AG08396 (cell line): Measurements from ENCODE around the gene ACE2.
"Not testable (repeated sequence)": the region's sequence is repeated elsewhere in the genome, so short reads cannot be mapped to it uniquely, and the experiment has no call there.

Source experiments
- DNase-seq: peaks from one replicate; pipeline ENCODE4 v3.0.0; 2012; ENCODE audit warnings: low spot score, mixed read lengths

The ACE2 gene

DNA sequence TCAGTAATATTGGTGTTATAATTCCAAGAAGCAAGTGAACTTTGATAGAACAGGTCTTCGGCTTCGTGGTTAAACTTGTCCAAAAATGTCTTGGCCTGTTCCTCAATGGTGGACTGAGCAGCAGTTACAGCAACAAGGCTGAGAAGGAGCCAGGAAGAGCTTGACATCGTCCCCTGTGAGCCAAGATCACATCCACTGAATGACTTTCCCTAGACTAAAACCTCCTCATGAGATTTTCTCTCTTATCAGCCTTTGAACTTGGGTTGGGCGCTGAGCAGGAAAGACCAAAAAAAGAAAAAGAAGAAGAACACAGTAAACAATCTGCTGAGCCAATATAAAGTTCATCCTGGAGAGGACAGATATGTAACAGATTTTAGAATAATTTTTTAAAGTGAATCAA is at the start of gene ACE2:
Gene ACE2 (minus strand): TSS at position 216 of the 400 bp plus-strand sequence. CDS start 49 bp downstream, at position 167.
- DNase-seq, result no peak

GRCh38 chrX:15647510-15647909 is 46.8 kb upstream of the ACE2 start:
- not testable (repeated sequence) for DNase-seq

DNA sequence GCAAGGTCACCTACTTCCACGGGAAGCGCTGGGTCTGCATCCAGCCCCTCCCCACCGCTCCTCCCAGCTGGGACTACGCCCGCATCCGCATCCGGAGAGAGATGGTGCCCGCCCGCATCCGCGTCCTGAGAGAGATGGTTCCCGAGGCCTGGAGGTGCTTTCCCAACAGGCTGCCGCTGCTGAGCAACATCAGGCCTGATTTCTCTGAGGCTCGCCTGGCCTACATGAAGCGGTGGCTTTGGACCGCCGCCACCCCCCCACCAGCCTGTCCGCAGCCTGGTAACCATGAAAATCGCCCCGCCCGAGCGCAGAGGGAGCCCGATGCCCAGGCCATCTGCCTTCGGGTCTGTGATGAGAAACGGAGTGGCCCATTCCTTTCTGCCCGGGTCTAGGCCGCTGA is 45.8 kb upstream of the ACE2 start:
- DNase-seq, result no peak

- no peak for DNase-seq
These were observed 45.3 kb upstream of the ACE2 start for GRCh38 chrX:15646031-15646430.

DNA sequence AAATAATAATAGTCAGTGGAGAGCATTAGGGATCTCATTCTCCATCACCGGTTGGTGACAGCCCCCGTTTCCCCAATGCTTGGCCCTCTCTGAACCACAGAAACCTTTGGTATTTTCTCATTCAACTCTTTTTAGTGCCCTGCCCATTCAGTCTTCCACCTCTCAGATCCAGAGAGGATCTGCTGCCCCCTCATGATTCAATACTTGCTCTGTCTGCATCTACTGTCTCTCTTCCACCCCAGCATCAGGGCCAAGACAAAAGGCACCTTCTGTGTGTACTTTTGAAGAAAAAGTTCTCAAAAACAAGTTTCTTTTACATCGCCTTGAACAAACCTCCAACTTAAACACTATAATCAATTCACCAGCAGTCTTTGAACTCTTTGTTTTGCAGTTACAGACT is 44.5 kb upstream of the ACE2 start:
- no peak for DNase-seq

DNA sequence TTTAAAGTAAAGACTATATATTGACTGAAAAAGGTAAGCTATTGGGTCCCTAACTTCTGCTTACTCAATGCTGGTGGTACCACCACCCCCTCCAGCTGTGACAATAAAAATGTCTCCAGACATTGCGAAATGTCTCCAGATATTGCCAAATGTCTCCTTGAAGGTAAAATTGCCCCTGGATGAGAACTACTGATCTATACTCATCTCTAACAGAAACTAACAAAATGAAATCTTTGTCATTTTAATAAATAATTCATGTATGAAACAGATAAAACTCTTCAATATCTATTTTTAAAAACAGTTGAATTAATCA is 43.8 kb upstream of the ACE2 start:
- no peak for DNase-seq

- DNase-seq, result no peak
These were observed 43.2 kb upstream of the ACE2 start for GRCh38 chrX:15643786-15644559.

- no peak for DNase-seq
These were observed 30.9 kb upstream of the ACE2 start for GRCh38 chrX:15631637-15632036.

DNA sequence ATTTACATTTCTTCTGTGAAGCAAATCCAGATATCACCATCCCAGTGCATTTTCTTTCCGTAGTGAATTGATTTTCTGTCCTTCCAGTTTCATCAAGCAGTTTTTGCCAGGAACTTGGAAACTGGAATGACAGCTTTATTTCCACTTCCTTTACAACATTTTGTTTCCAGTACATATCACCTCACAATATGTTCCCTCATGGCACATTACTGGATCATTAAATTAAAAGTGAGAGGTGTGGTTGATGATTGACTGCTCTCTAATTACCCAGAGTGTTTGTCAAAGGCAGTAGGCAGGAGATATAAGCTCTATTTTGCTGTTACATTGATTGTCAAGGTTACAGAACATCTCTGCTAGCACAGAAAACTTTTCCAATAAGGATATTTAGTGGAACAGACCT is 22.3 kb upstream of the ACE2 start:
- no peak for DNase-seq

DNA sequence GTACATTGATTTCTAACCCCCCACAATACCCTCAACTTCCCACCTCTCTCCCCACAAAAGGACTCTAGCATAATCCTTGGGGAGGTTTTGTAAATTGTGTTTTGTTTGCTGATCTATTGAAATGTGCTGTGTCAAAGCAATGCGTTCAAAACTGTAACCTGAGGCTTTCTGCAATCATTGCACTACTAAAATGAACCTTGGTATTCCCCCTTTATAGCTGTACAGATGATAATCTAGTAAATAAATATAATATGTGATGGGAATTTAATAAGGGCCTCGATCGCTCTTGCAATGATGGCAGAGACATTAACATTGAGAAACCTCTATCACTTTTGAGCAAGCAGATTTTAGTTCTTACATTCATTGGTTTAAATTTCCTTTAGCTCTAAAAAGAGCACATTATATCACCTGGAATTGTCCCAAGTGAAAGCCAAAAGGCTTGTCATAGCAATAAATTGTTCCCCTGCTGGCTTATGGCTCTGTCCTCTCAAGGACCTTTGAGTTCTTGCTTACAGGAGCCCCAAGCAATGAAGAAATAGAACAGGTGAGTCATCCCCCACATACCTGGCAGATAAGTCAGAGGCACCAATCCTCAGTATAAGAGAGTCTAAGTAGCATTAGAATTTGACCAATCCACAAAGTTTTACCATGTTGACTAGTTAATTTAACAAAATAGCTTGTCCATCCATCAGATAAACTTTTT is 18.4 kb upstream of the ACE2 start:
- DNase-seq, result no peak

- DNase-seq, result no peak
These were observed 16.4 kb upstream of the ACE2 start for GRCh38 chrX:15617111-15617510.

DNA sequence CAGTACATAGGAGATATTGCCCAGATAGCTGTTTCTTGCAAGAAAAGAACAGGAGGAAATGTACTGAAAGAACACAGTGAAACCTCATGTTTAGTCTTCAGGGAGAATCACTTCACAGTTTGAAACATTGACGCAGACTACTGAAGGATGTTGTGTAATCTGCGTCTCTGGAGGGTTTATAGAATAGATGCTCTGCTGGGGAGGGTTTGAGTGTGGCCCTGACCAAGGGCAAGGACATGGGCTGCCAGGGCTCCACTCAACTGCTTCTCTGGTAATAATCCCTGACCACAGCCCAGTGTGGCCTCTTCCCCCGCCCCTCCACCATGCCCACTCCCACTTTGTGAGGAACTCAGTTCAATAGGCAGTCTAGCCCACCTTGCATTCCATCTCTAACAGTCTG is 15.8 kb upstream of the ACE2 start:
- no peak for DNase-seq

DNA sequence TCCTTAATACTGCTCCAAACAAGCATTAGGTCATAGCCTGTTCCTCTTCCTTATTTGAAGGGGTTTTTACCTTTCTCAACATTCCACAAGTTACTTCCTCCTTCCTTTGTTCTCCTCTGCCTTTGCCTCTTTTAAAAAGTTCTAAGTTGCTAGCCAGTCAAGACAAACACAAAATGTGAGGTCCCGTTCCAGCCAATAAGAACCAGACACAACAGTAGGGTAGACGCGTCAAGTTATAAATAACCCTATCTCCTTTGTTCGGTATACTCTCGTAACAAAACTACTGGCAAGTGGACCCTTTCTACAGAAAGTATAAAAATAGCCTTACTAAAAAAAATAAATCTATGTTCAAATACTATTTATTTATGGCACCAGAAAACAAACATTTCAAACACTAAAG is 6.3 kb upstream of the ACE2 start:
- DNase-seq, result no peak

- DNase-seq, result no peak
These were observed 5.4 kb upstream of the ACE2 start for GRCh38 chrX:15606136-15606535.

- DNase-seq, result no peak
These were observed 4.5 kb upstream of the ACE2 start for GRCh38 chrX:15605226-15605625.

DNA sequence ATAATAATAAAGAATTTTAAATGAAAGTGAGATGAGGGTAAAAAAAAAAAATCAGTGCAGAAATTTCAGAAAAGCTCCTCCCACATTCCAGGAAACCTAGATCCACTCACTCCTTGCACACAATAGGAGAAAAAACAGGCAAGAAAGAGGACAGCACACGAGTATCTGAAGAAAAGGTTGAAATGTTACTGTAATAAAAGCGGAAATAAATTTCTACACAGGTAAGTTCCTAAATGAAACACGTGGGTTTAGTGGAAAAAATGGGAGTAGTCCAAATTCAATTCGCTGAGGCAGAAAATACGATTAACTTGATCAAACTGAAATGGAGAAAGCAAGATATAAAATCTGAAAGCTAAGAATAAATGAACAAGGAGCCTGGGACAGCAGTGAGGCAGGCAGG is 2.0 kb upstream of the ACE2 start:
- no peak for DNase-seq

GRCh38 chrX:15601932-15602331 is 1.2 kb upstream of the ACE2 start:
- DNase-seq, result no peak

DNA sequence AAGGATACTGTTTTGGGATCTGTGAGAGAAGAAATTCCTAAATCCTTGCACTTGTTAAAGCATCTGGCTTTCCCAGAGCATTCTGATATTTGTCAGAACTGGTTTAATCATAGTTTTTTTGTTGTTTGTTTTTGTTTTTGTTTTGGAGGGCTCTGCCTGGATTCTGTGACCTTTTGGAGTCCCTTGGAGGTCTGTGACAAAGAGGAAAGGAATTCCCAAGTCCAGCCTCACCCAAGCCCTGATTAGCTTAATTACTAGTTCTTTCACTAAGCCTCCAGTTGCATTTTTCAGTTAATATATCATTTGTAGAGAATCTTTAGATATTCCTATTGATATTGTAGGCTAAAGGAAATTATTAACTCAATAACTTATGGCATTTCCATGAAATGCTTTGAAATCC is 711 bp downstream of the ACE2 start:
- DNase-seq, result no peak

DNA sequence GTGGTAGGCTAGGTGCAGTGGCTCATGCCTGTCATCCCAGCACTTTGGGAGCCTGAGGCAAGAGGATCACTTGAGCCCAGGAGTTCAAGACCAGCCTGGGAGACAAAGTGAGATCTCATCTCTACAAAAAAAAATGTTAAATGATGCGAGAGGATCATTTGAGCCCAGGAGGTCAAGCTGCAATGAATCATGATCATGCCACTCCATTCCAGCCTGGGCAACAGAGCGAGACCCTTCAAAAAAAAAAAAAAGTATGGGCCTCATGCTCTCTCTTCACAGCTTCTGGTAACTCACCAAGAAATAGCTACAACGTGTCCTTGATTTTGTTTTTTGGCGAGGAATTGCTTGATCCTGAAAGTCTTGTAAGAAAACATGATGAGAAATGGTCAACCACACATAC is 1.3 kb downstream of the ACE2 start:
- DNase-seq, result no peak

DNA sequence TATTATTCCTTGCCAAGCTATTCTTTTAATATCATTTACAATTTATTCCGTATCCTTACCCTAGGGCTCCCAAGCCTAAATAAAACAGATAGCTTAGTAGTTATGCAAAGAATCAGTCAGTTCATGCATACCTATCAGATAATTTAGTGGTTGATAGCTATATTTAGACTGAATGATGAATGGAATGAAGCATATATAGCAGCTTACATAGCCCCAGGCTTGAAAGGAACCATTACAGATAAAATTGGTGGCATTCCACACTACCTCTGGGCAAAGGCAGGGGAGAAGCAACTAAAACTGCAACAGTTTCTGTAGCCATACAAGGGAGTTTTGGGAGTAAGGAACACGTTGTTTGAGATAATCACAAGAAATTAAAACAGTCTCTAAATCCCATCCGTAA is 2.7 kb downstream of the ACE2 start:
- no peak for DNase-seq

GRCh38 chrX:15594371-15594770 is 6.4 kb downstream of the ACE2 start:
- DNase-seq, result no peak

- DNase-seq, result no peak
These were observed 20.7 kb downstream of the ACE2 start for GRCh38 chrX:15579778-15580747.

DNA sequence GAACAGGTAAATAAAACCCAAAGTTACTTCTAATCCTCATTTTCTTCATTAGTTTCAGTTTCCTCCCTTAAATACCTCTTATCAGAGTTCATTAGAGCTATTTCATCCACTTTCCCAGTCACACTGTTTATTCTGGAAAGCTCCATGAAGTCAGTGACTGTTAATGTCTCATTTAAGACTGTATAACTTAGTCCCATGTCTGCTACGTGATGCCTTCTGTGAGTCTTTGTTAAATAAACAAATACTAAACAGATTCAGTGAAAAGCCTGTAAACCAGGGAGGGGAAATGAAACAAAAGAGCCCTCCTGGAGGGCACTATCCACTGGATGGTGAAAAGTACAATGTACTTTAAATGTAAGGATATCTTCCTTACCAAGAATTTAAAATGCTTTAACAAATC is 24.7 kb downstream of the ACE2 start:
- DNase-seq, result no peak
